CD1c-positive myeloid dendritic cell (primary cell): ENCODE data around the gene C19orf12.
A peak's percentile ranks its signal among the peaks of the same experiment; 100 is the strongest.
"Not testable (repeated sequence)": the region's sequence is repeated elsewhere in the genome, so short reads cannot be mapped to it uniquely, and the experiment has no call there.

ENCODE experiments used
- DNase-seq: peaks from one replicate; pipeline ENCODE4 v3.0.0-alpha.2; 2016; ENCODE audit errors: extremely low spot score

Gene C19orf12

GRCh38 chr19:29677001-29677817 is 37.9 kb downstream of the C19orf12 start:
- DNase-seq = no peak

- DNase-seq = no peak
These were observed 38.5 kb downstream of the C19orf12 start for GRCh38 chr19:29676586-29676985.

- no peak for DNase-seq
These were observed 39.3 kb downstream of the C19orf12 start for GRCh38 chr19:29675650-29676186.

- DNase-seq = no peak
These were observed 39.9 kb downstream of the C19orf12 start for GRCh38 chr19:29675120-29675649.

GRCh38 chr19:29674374-29675119 is 40.5 kb downstream of the C19orf12 start:
- DNase-seq = no peak

GRCh38 chr19:29673451-29674371 is 41.4 kb downstream of the C19orf12 start:
- no peak for DNase-seq

GRCh38 chr19:29672933-29673336 is 42.1 kb downstream of the C19orf12 start:
- DNase-seq = peak; percentile 54

GRCh38 chr19:29672319-29672932 is 42.6 kb downstream of the C19orf12 start:
- no peak for DNase-seq

GRCh38 chr19:29671393-29672160 is 43.5 kb downstream of the C19orf12 start:
- peak; percentile 52 for DNase-seq

GRCh38 chr19:29671026-29671392 is 44.1 kb downstream of the C19orf12 start:
- not testable (repeated sequence) for DNase-seq

GRCh38 chr19:29670255-29670654 is 44.8 kb downstream of the C19orf12 start:
- DNase-seq = no peak

GRCh38 chr19:29668746-29669609 is 46.1 kb downstream of the C19orf12 start:
- DNase-seq = no peak

- DNase-seq = peak; percentile 22
These were observed 47.1 kb downstream of the C19orf12 start for GRCh38 chr19:29667901-29668341.

GRCh38 chr19:29667387-29667783 is 47.7 kb downstream of the C19orf12 start:
- DNase-seq = no peak

- no peak for DNase-seq
These were observed 48.3 kb downstream of the C19orf12 start for GRCh38 chr19:29666578-29667386.

GRCh38 chr19:29665826-29666577 is 49.1 kb downstream of the C19orf12 start:
- DNase-seq = no peak

- DNase-seq = peak; percentile 93
These were observed 49.7 kb downstream of the C19orf12 start, which contains the start of gene PLEKHF1 for GRCh38 chr19:29665215-29665825. Gene PLEKHF1, plus strand, starts transcription at chr19:29665461. Its CDS starts 8,379 bp downstream, at chr19:29673840.
